Measurements from ENCODE around the gene TRMT61A. TPM values are rescaled to one million over a fixed set of nuclear protein-coding genes. Genes with fewer than 3 reads are reported as not detected.

The TRMT61A gene
- total RNA-seq, 1 experiment from 2014 or later, result 14.9 TPM

GRCh38 chr14:103552011-103552845, 23.2 kb downstream of the TRMT61A start:
- Histone ChIP-seq H3K36me3 (ENCODE audit: control insufficient read depth in 1 of 2, insufficient read depth in 2 of 2, low read length in 2 of 2) (no peaks in the 10 kb centered on the region), H4K20me1 (ENCODE audit: insufficient read depth) (no peaks in the 10 kb centered on the region), H3K4me3 (replicated peaks in 1 of 2; ENCODE audit: low read depth in 1 of 2, low read length in 2 of 2) (no peak overlapping the region), H3K9me3 (ENCODE audit: control insufficient read depth in 1 of 2, insufficient read depth in 1 of 2, low read depth in 1 of 2, low read length in 2 of 2) (no peaks in the 10 kb centered on the region), H2AFZ (ENCODE audit: low read depth, low read length, poor library complexity, severe bottlenecking) (no peak overlapping the region), H3K79me2 (ENCODE audit: insufficient read depth, low read length) (peaks cover 9% of the 10 kb centered on the region), H3K9ac (ENCODE audit: low read length) (no peak overlapping the region; the same call in none of the 2 replicates), H3K27me3 (ENCODE audit: insufficient read depth, low read length) (no peaks in the 10 kb centered on the region), H3K27ac (ENCODE audit: low read depth, low read length) (peak overlapping the region; percentile 10; the same call in 1 of the 2 replicates), H3K4me2 (ENCODE audit: low read length) (peak overlapping the region; percentile 48), H3K9me2 (ENCODE audit: insufficient read depth) (no peaks in the 10 kb centered on the region), H3K4me1 (ENCODE audit: control insufficient read depth in 1 of 2, insufficient read depth in 2 of 2, low read length in 2 of 2) (peaks cover 16 to 26% of the 10 kb centered on the region in 2 experiments)
- intact Hi-C loops (cut with micrococcal nuclease), result no loop called here
- ChIA-PET CTCF (interaction anchor here (1.0 to 2.3 kb wide), 3 partner anchors 13 to 33 kb away, joined by 3 to 7 read pairs (median 4); no protein-coding TSS in a partner anchor), RAD21 (ENCODE audit: low non-redundant PET in 1 of 2, low total read pairs in 2 of 2, uncharacterized antibody in 2 of 2, unreplicated experiment in 2 of 2) (no interaction called here), POLR2A (interaction anchor here (1.0 to 1.1 kb wide), 3 partner anchors 10 to 33 kb away, joined by 4 to 5 read pairs (median 5); partner anchors contain the start of genes BAG5 and COA8)
- peak; percentile 55 for ATAC-seq
- BruUV-seq (replicated peaks), result no TSS peak
- no peak for DNase-seq (ENCODE audit: low read depth, low spot score)
- TF ChIP-seq POLR2A (IDR thresholded peaks at IDR 0.05; ENCODE audit: borderline replicate concordance, extremely low read depth, insufficient read depth, insufficient read length) (no peak), SRF (IDR thresholded peaks at IDR 0.05; ENCODE audit: low read depth) (no peak), MAX (IDR thresholded peaks at IDR 0.05) (no peak), ZNF274 (IDR thresholded peaks at IDR 0.05; ENCODE audit: low read depth, low read length) (no peak), TCF7L2 (IDR thresholded peaks at IDR 0.05; ENCODE audit: borderline replicate concordance, extremely low read depth, insufficient read depth, insufficient read length) (no peak), EZH2phosphoT487 (IDR thresholded peaks at IDR 0.05; ENCODE audit: borderline replicate concordance) (no peak), JUND (IDR thresholded peaks at IDR 0.05) (no peak), CEBPB (IDR thresholded peaks at IDR 0.05; ENCODE audit: low read depth) (no peak), RAD21 (IDR thresholded peaks at IDR 0.05; ENCODE audit: low read depth) (no peak), EGR1 (IDR thresholded peaks at IDR 0.05; ENCODE audit: low read depth) (no peak), EZH2 (IDR thresholded peaks at IDR 0.05) (no peak), ATF3 (IDR thresholded peaks at IDR 0.05) (no peak), ELF1 (IDR thresholded peaks at IDR 0.05; ENCODE audit: borderline replicate concordance, low read depth) (no peak), ZBTB33 (IDR thresholded peaks at IDR 0.05; ENCODE audit: extremely low read depth, insufficient replicate concordance, low read length) (no peak), FOSL1 (IDR thresholded peaks at IDR 0.05; ENCODE audit: low read depth) (no peak), POLR2AphosphoS5 (IDR thresholded peaks at IDR 0.05; ENCODE audit: low read depth, low read length) (no peak), YY1 (IDR thresholded peaks at IDR 0.05; ENCODE audit: extremely low read depth, insufficient replicate concordance, low read depth, low read length) (no peak), SIN3A (IDR thresholded peaks at IDR 0.05; ENCODE audit: low read depth) (no peak), CTCF (IDR thresholded peaks at IDR 0.05 in 2 of 3, conservative IDR thresholded peaks at IDR 0.05 in 1 of 3; ENCODE audit: borderline replicate concordance in 1 of 3, insufficient read depth in 1 of 3, low read depth in 2 of 3, low read length in 2 of 3) (no peak), ZFX (IDR thresholded peaks at IDR 0.05) (no peak)
